GM10847 (cell line): ENCODE measurements around the gene FAM111A.

Source experiments
- POLR2A ChIP-seq: IDR thresholded peaks from 2 replicates; pipeline ENCODE4 v1.6.1; 2011; ENCODE audit not compliant: insufficient read length; ENCODE audit errors: extremely low read depth

The FAM111A gene, protein sequence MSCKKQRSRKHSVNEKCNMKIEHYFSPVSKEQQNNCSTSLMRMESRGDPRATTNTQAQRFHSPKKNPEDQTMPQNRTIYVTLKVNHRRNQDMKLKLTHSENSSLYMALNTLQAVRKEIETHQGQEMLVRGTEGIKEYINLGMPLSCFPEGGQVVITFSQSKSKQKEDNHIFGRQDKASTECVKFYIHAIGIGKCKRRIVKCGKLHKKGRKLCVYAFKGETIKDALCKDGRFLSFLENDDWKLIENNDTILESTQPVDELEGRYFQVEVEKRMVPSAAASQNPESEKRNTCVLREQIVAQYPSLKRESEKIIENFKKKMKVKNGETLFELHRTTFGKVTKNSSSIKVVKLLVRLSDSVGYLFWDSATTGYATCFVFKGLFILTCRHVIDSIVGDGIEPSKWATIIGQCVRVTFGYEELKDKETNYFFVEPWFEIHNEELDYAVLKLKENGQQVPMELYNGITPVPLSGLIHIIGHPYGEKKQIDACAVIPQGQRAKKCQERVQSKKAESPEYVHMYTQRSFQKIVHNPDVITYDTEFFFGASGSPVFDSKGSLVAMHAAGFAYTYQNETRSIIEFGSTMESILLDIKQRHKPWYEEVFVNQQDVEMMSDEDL

DNA sequence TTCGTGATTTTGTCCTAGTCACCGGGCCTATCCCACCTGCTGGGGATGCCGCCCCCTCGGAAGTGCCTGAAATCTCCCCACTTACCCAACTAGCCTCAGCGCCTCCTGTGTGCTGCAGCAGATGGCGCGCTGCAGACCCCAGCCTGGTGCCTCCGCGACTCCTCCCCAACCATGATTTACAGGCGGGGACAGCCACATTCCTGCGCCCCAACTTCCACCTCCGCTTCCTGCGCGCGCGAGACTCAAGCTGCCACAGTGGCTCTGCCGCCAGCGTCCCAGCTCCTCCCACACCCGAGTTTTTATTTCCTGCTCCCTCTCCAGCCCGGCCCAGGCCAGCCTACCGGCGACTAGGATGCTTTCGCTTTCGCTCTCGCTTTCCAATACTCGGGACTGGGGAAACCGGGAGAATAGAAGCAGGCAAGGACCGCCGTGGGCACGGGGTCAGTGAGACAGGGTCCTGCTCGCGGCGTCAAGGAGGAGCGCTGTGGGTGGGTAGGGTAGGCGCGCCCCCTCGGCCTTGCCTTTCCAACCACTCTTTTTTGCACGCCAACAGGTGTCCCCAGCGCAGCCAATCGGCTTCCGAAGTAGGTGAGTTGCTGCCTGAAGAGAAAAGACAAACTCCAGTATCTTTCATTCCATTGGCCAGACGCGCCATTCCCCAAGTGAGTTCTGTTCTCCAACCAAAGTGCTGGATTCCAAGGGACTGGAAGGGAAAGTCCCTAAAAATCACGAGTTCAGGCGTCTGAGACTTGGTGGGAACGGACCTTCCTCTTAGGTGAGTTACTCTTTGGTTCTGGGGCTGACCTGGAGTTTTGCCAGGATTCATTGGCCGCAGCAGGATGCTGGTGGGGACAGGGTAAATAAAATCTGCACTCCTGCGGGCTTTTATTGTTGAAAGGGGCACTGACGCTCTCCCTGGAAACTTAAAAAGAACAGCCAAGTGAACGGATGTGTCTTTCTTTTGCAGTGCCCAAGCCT lies at the start of gene FAM111A:
Gene FAM111A, plus strand, starts transcription at position 327 of the 978 bp plus-strand sequence. CDS start 6,017 bp downstream, outside the sequence.
- TF ChIP-seq POLR2A: peak; percentile 70

DNA sequence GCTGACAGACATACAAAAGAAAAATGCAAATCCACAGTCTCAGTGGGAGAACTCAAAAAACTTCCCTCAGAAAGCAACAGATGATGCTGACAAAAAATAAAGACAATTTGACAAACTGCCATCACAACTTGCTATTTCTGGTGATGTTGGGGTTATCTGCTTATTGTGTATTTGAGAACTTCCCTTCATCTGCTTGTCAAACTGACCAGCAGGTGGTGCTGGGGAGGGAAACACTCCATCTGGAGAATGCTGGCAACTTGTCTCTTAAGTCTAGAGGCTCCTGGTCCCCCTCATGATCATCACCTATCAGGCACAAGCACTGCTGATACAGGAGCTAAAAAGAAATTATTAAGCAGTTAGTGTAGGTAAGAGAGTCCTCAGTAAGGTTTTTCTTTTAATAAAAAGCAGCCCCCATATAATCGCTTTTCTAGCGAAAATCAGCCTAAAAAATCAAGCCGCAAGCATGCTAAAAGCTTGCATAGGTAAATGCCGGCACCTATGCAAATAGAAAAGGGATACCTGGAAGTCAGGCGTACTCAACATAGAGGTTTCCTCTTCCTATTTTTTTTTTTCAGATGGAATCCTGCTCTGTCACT lies 45.4 kb upstream of the FAM111A start:
- TF ChIP-seq POLR2A: no peak

DNA sequence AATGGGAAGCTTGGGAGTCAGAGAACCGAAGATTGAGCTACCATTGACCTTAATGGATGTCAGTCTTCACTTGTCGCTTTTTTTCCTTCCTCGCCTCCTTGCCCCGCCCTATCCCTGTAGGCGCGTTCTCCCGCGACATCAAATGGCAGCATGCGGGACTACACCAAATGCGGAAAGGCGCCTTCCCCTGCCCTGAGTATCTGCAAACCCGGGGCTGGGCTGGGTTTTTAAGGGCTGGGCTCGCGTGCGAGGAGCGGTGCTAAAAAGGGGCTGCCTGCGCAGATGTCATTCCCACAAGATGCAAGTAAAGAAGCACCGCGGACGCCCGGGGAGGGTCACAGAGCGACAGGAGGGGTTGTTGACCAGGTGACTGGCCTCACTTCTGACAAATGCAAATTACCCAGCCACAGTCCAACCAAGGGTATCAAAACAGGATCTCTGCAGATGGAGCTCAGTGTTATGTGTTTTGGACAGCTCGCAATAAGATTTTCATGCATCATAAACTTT lies 40.3 kb upstream of the FAM111A start:
- TF ChIP-seq POLR2A: no peak

DNA sequence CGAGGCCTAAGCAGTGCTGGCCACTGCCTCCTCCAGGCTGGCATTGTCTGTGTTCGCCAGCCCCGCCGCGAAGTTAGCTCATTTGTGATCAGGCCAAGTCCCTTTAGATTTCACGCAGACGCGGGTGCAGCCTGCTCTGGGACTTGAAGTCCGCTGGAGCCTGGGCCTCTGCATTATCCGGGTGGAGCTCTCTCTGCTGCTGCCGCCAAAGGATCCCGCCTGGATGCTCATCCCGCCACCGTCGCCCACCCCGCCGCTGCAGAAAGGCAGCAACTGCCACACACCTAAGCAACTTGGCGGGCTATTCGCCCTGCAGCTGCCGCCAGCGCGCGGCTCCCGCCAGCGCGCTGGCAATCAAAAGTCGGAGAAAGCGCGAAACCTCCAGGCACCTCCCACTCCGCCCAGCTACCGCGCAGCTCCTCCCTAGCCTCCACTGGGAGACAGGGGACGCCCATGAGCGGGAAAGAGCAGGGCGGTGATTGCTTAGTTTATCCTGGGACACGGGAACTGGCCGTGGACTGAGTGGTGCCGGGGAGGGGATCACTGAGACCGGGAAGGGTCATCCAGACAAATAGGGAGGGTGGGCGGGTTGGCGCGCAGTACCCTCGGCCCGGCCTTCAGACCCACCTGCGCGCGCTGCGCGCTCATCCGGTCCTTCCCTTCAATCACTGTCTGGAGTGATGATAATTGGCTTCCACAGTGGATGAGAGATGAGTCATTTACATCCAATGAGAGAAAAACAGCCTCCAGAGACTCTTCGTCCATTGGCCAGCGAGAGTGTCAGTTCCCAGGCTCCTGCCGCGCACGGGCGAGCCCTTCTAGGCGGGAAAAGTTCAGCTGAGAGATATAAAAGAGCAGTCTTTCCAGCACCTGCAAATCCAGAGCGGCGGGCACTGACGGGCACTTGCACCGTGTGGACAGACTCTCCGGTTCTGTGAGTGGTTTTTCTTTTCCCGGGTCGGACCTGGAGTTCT lies 36.0 kb upstream of the FAM111A start, which contains the start of gene FAM111B:
Gene FAM111B, plus strand, starts transcription at position 875 of the 974 bp plus-strand sequence. CDS start 2,389 bp downstream, outside the sequence.
- peak; percentile 76 for TF ChIP-seq POLR2A

DNA sequence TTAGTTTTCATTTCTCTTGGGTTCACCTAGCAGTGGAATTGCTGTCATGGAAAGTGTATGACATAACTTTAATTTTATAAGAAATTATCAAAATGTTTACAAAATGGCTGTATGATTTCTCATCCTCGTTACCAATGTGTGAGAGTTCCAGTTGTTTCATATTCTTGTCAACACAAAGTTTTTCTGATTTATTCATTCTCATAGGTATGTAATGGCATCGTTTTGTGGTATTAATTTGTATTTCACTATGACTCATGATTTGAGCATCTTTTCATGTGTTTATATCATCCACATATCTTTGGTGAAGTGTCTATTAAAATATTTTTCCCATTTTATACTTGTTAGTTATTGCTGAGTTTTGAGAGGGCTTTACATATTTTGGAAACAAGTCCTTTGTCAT lies 30.2 kb upstream of the FAM111A start:
- TF ChIP-seq POLR2A: no peak

DNA sequence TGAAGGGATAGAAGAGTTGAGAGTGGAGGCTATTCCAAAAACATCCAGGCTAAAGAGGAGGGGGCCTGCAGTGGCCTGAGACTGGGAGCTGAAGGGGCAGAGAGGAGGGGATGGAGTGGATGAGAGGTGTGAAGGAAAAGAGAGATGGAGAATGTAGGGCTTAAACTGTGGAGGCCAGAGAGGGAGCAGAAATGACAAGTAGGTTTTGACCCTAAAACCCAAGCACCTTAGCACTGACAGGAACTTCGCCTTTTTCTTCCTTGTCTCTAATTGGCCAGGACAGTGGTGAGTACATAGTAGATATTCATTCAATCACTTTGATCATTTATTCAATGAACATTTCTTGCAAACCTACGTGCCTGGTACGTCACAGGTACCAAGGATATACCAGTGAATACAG lies 28.3 kb upstream of the FAM111A start:
- TF ChIP-seq POLR2A: no peak

DNA sequence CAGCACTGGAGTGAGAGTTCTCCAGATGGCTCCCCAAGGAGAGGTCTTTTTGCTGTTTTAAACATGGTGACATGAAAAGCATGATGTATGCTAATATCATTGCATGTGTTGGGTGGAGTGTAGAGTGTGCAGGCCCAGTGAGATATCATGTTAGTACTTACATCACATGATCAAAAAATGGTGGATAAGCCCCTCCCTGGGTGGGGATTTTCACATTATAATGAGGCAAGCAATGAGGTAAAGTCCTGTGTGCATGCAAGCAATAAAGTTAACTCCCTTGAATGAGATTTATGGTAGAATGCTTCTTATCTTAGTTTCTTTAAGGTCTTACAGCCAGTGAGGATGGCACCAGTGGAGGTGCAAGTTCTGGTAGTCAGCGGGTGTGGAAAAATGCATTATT lies 27.1 kb upstream of the FAM111A start:
- TF ChIP-seq POLR2A: no peak

DNA sequence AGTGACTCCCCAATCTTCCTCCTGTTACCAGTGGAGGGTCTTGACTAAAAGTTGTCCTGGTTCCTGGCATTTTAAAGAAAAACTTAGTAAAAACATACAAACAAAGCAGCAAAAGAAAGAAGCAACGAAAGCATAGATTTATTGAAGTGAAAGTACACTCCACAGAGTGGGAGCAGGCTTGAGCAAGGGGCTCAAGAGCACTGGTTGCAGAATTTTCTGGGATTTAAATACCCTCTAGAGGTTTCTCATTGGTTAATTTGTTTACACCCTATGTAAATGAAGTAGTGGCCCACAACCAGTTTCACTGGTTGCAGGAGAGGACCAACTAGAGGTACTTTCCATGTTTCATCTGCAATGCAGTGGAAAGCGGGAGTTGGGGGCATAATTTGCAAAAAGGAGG lies 24.9 kb upstream of the FAM111A start:
- no peak for TF ChIP-seq POLR2A

DNA sequence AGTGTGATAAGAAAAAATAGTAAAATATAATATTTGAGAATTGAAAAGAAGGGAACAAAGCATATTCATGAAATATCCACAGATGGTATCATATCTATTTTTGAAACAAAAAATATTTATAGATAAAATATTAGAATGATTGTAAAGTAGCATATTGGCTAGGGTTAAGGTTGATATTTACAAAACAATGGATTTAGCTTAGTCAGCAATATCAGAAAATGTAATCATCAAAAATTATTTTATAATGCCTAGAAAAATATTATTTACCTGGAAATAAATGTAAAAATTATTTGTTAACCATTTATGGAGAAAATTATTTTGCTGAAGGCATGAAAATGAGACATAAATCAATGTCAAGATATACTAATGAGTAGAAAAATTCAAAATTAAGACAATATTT lies 22.8 kb upstream of the FAM111A start:
- no peak for TF ChIP-seq POLR2A

DNA sequence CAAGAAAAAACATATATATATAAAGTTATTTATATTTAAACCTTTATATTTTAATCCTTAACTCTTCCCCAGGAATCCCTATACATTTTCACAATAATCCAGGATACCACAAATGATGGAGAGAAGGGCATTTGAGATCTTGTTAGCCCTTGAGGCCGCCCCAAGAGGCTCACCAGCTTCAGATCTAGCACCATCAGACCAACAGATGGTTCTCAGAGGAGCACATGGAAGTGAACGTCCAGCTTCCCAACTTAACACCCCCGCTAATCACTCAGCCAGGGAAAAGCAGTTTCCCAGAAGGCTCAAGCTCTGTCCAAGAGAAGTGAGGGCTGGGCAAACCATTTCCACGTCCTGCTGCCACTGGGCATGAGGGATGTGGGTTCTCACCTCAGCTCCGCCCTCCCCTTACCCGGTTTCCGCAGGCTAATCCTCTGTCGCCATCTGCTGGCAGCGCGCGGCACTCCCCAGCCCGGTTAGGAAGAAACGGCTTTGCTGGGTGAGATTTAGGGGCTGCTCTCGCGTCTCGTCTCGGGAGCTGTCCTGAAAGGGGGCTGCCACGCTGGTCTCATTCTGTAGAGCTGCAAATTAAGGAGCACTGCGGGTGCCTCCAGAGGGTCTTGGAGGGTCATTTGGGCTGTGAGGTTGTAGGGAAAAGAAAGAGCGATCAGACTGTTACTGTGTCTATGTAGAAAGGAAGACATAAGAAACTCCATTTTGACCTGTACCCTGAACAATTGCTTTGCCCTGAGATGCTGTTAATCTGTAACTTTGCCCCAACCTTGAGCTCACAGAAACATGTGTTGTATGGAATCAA lies 6.8 kb upstream of the FAM111A start:
- no peak for TF ChIP-seq POLR2A

DNA sequence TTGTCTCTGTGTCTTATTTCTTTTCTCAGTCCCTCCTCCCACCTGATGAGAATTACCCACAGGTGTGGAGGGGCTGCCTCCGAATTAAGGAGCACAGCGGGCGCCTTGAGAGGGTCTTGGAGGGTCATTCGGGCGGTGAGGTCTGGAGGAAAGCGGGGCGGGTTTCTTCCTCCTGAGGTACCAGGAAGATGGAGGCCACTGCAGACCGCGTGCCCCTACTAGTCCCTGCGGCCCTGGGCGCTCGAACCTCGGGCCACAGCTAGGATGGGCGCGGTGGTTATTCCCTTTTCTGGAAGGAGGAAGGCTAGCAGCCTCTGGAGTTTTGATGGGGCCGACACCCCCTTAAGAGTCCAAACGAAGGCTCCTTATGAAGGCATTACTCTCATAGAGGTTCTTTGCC lies 5.5 kb upstream of the FAM111A start:
- TF ChIP-seq POLR2A: no peak

DNA sequence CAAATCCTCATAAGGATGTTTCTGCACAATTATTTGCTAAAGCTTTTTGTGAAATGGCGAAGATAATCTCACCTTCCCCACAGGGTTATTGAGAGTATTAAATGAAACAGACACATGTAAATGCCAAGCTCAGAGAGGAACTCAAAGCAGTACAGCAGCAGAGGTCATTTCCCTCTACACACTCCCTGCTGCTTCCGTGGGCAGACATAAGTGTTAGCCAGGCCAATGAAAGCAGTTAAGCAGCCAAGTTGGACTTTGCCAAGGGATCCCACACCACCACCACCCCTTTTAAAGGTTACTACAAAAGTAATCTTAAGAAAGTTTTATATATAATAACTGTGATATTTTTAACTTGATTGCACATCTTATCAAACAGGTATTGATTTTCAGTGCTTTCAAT lies 4.0 kb upstream of the FAM111A start:
- no peak for TF ChIP-seq POLR2A

DNA sequence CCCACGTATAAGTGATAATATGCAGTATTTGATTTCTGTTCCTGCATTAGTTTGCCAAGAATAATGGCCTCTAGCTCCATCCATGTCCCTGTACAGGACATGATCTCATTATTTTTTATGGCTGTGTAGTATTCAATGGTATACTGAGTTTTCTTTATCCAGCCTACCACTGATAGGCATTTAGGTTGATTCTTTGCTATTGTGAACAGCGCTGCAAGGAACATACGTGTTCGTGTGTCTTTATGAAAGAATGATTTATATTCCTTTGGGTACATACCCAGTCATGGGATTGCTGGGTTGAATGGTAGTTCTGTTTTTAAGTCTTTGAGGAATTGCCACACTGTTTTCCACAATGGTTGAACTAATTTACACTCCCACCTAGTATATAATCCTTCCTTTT lies 1.5 kb upstream of the FAM111A start:
- TF ChIP-seq POLR2A: no peak
